Ovary (tissue), 3 donors: ENCODE measurements around the gene ARL6IP6.

ENCODE experiments used
- EP300 ChIP-seq: sonication (generic); formaldehyde crosslinking; IDR thresholded peaks from one replicate; pipeline ENCODE4 v1.6.1; 2017; ENCODE audit warnings: antibody characterized with exemption
- POLR2A ChIP-seq: fragments of 450-650 bp; IDR thresholded peaks from one replicate; pipeline ENCODE4 v1.6.1; 2017; ENCODE audit warnings: antibody characterized with exemption, mild to moderate bottlenecking, moderate library complexity
- TF ChIP-seq, protein P1 (sequence below), 3 donors: fragments of 450-650 bp in 2 of 3; fragments of 200-600 bp in 1 of 3; IDR thresholded peaks; one replicate each; pipeline versions ENCODE4 v1.5.1 to v1.8.0; 2016 to 2022; ENCODE audit warnings: antibody characterized with exemption in 3 of 3, mild to moderate bottlenecking in 1 of 3
- donor health status: DM: no; HTN: no; CAD: no.

DNA sequence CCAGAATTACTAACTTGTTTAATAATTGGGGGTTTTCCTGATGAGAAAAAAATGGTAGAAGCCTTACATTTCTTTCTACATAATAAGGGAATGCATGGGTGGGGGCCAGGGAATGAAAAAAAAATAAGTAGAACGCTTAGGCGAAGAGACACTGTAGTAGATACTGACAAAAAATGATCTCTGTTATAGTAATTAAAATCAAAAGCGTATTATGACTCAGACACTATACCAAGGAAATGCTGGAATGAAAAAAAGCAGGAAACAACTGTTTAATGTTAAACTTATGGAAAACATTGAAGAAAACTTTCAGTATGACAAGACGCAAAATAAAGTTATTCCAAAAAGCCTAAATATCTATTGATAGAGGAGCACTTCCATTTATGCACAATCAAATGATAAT is 44.1 kb upstream of the ARL6IP6 start:
- TF ChIP-seq, protein P1, sequence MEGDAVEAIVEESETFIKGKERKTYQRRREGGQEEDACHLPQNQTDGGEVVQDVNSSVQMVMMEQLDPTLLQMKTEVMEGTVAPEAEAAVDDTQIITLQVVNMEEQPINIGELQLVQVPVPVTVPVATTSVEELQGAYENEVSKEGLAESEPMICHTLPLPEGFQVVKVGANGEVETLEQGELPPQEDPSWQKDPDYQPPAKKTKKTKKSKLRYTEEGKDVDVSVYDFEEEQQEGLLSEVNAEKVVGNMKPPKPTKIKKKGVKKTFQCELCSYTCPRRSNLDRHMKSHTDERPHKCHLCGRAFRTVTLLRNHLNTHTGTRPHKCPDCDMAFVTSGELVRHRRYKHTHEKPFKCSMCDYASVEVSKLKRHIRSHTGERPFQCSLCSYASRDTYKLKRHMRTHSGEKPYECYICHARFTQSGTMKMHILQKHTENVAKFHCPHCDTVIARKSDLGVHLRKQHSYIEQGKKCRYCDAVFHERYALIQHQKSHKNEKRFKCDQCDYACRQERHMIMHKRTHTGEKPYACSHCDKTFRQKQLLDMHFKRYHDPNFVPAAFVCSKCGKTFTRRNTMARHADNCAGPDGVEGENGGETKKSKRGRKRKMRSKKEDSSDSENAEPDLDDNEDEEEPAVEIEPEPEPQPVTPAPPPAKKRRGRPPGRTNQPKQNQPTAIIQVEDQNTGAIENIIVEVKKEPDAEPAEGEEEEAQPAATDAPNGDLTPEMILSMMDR (IDR thresholded peaks at IDR 0.05), result no peak
- TF ChIP-seq POLR2A (no peak), EP300 (no peak)
